Nephron progenitor cell (in vitro differentiated cells): Measurements from ENCODE around the gene SND1.

Source experiments
- DNase-seq: peaks from one replicate; pipeline ENCODE4 v3.0.0; 2021
- H3K27ac Mint-ChIP-seq: 2 replicates; pipeline ENCODE4 v1.8.0; 2021; ENCODE audit warnings: mild to moderate bottlenecking, moderate library complexity, mixed read lengths
- H3K27me3 Mint-ChIP-seq: 2 replicates; pipeline ENCODE4 v1.8.0; 2021; ENCODE audit warnings: mild to moderate bottlenecking, low read depth, mixed read lengths; ENCODE audit not compliant: poor library complexity
- H3K36me3 Mint-ChIP-seq: 2 replicates; pipeline ENCODE4 v1.8.0; 2021; ENCODE audit warnings: low read depth, mixed read lengths
- H3K4me1 Mint-ChIP-seq: 2 replicates; pipeline ENCODE4 v1.8.0; 2021; ENCODE audit warnings: mixed read lengths
- H3K4me3 Mint-ChIP-seq: 2 replicates; pipeline ENCODE4 v1.8.0; 2021; ENCODE audit warnings: mild to moderate bottlenecking, moderate library complexity, mixed read lengths
- H3K9me3 Mint-ChIP-seq: 2 replicates; pipeline ENCODE4 v1.8.0; 2021; ENCODE audit warnings: mild to moderate bottlenecking, moderate library complexity, mixed read lengths
- CTCF ChIP-seq: fragments of 200-600 bp; sonication (generic); IDR thresholded peaks from 2 replicates; pipeline ENCODE4 v1.5.0; 2021; ENCODE audit warnings: antibody characterized with exemption

The SND1 gene

GRCh38 chr7:127888825-127889224 is 236.8 kb downstream of the SND1 start:
- Mint-ChIP-seq H3K36me3 (peaks cover 48% of the 10 kb centered on the region), H3K4me1 (peaks cover 58% of the 10 kb centered on the region), H3K4me3 (no peak overlapping the region), H3K9me3 (no peaks in the 10 kb centered on the region), H3K27me3 (no peaks in the 10 kb centered on the region), H3K27ac (no peak overlapping the region)
- DNase-seq: no peak
- no peak for TF ChIP-seq CTCF

- Mint-ChIP-seq H3K4me3 (no peak overlapping the region), H3K4me1 (peaks cover 54% of the 10 kb centered on the region)
Measured at GRCh38 chr7:127889677-127890076, 237.7 kb downstream of the SND1 start.

GRCh38 chr7:127890726-127891125 is 238.7 kb downstream of the SND1 start:
- no peak overlapping the region for H3K4me3 Mint-ChIP-seq
- TF ChIP-seq CTCF: no peak
- DNase-seq: no peak
- peak overlapping the region; percentile 72 for H3K27ac Mint-ChIP-seq
- no peaks in the 10 kb centered on the region for H3K27me3 Mint-ChIP-seq
- peaks cover 43% of the 10 kb centered on the region for H3K4me1 Mint-ChIP-seq
- peaks cover 44% of the 10 kb centered on the region for H3K36me3 Mint-ChIP-seq
- H3K9me3 Mint-ChIP-seq: no peaks in the 10 kb centered on the region

More at GRCh38 chr7:127889677-127890076, 237.7 kb downstream of the SND1 start:
- Mint-ChIP-seq H3K36me3 (peaks cover 46% of the 10 kb centered on the region), H3K27me3 (no peaks in the 10 kb centered on the region), H3K27ac (peak overlapping the region; percentile 23), H3K9me3 (no peaks in the 10 kb centered on the region)
- DNase-seq: no peak
- no peak for TF ChIP-seq CTCF

DNA sequence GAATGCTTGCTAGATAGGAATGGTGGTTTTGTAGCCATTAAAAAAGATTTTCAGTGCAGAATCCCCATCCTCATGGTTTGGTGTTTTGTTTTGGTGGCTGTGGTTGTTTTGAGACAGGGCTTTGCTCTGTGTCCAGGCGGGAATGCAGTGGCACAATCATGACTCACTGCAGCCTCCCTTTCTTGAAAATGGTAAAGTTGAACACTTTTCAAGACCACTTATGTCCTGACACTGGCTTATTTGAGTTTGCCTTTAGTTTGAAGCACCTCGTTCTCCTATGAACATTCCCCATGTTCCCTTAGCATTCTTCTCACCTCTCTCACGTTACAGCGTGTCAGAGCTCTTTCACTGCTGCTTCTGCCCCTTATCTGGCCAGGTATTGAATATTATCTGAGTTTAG is 239.2 kb downstream of the SND1 start:
- peak overlapping the region; percentile 72 for H3K27ac Mint-ChIP-seq
- H3K27me3 Mint-ChIP-seq: no peaks in the 10 kb centered on the region
- no peak for TF ChIP-seq CTCF
- H3K4me3 Mint-ChIP-seq: no peak overlapping the region
- peaks cover 39% of the 10 kb centered on the region for H3K4me1 Mint-ChIP-seq
- no peak for DNase-seq
- H3K36me3 Mint-ChIP-seq: peaks cover 44% of the 10 kb centered on the region
- H3K9me3 Mint-ChIP-seq: no peaks in the 10 kb centered on the region

DNA sequence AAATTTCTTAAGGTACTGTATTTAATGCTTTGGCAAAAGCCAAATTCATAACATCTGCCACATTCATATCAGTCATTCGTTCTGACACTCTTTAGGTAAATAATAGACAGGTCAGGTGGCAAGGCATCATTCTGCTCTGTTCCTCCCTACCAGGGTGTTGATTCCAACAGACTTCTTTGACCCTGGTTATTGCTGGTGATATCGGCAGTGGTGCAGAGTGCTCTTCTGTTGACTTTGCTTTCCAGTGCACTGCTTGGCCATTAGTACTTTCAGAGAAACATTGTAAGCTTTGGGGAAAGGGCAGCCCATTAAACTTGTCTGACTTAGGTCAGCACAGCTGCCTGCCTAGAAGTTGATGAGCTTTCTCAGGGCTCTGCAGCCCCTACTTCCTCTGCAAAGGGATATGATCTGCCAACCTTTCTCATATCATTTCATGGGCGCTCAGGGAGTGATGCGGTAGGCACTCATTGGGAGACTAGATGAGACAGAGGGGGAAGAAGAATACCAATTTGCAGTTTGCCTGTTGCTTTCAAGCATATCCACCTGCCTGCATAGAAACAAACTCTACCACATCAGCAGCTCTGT is 240.0 kb downstream of the SND1 start:
- H3K36me3 Mint-ChIP-seq: peaks cover 44% of the 10 kb centered on the region
- H3K4me1 Mint-ChIP-seq: peaks cover 34% of the 10 kb centered on the region
- no peaks in the 10 kb centered on the region for H3K27me3 Mint-ChIP-seq
- no peak overlapping the region for H3K4me3 Mint-ChIP-seq
- no peaks in the 10 kb centered on the region for H3K9me3 Mint-ChIP-seq
- no peak for DNase-seq
- no peak for TF ChIP-seq CTCF
- H3K27ac Mint-ChIP-seq: peak overlapping the region; percentile 72
